Measurements from ENCODE around the gene PSENEN. TPM values are rescaled to one million over a fixed set of nuclear protein-coding genes. Genes with fewer than 3 reads are reported as not detected.

Gene PSENEN
- polyA plus RNA-seq, 1 donor (not counting 4 experiments of a cell fraction or from before 2014, with no cell fraction given): 36.2 TPM

DNA sequence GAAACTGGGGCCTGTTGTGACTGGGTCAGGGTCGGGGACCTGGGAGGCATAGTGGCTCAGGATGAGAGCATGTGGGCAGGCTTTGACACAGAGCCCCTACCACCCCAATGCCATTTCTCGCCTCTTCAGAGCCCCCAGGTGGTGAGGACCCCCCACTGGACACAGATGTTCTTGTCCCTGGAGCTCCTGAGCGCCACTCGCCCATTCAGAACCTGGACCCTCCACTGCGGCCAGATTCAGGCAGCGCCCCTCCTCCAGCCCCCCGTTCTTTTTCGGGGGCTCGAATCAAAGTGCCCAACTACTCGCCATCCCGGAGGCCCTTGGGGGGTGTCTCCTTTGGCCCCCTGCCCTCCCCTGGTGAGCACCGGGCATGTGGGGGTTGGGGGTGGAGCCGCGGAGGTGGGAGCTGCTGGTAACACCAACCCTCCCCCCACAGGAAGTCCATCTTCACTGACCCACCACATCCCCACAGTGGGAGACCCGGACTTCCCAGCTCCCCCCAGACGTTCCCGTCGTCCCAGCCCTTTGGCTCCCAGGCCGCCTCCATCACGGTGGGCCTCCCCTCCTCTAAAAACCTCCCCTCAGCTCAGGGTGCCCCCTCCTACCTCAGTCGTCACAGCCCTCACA, 13.6 kb upstream of the PSENEN start:
- dilution Hi-C loops (cut with MboI; ENCODE audit: extremely low pct_ligation_motif_present, low sequenced_read_pairs): no loop called here
- H3K4me1 ChIP-seq (ENCODE audit: control insufficient read depth, extremely low read depth, insufficient read depth, low read length): no peaks in the 10 kb centered on the region
- TF ChIP-seq EZH2 (IDR thresholded peaks at IDR 0.05; ENCODE audit: low read length) (no peak), CTCF (optimal IDR thresholded peaks at IDR 0.05 in 1 of 3, IDR thresholded peaks at IDR 0.05 in 1 of 3, conservative IDR thresholded peaks at IDR 0.05 in 1 of 3; ENCODE audit: extremely low read depth in 1 of 3, insufficient read depth in 2 of 3, low read length in 3 of 3) (no peak)
- FAIRE-seq (no peak), DNase-seq (ENCODE audit: low read depth, low spot score) (no peak)
- peaks cover 64 to 74% of the 10 kb centered on the region in 2 experiments for H3K36me3 ChIP-seq (ENCODE audit: control insufficient read depth in 2 of 2, extremely low read depth in 1 of 2, insufficient read depth in 2 of 2, low read length in 2 of 2)
- H3K9ac ChIP-seq (ENCODE audit: control insufficient read depth, extremely low read depth, insufficient read depth, low read length): no peak overlapping the region
- no peak overlapping the region for H3K4me3 ChIP-seq (ENCODE audit: control insufficient read depth in 2 of 3, extremely low read depth in 1 of 3, insufficient read depth in 2 of 3, low read depth in 1 of 3, low read length in 3 of 3)
- no peak overlapping the region for H2AFZ ChIP-seq (ENCODE audit: control insufficient read depth, low read length)
- no peak overlapping the region for H3K27ac ChIP-seq (ENCODE audit: control insufficient read depth, insufficient read depth, low read length)
- no peaks in the 10 kb centered on the region for H3K9me1 ChIP-seq (ENCODE audit: control insufficient read depth, extremely low read depth, insufficient read depth, low read length)
- H3K9me3 ChIP-seq (ENCODE audit: control insufficient read depth, low read depth, low read length): no peaks in the 10 kb centered on the region
- peaks cover 2% of the 10 kb centered on the region for H3K79me2 ChIP-seq (ENCODE audit: control insufficient read depth, insufficient read depth, low read length)
- H3K27me3 ChIP-seq (ENCODE audit: control insufficient read depth, extremely low read depth, insufficient read depth, low read length): no peaks in the 10 kb centered on the region
- H4K20me1 ChIP-seq (ENCODE audit: control insufficient read depth, extremely low read depth, insufficient read depth, low read length): peaks cover 6% of the 10 kb centered on the region
- no peak overlapping the region for H3K4me2 ChIP-seq (ENCODE audit: control insufficient read depth, extremely low read depth, insufficient read depth, low read depth, low read length)

DNA sequence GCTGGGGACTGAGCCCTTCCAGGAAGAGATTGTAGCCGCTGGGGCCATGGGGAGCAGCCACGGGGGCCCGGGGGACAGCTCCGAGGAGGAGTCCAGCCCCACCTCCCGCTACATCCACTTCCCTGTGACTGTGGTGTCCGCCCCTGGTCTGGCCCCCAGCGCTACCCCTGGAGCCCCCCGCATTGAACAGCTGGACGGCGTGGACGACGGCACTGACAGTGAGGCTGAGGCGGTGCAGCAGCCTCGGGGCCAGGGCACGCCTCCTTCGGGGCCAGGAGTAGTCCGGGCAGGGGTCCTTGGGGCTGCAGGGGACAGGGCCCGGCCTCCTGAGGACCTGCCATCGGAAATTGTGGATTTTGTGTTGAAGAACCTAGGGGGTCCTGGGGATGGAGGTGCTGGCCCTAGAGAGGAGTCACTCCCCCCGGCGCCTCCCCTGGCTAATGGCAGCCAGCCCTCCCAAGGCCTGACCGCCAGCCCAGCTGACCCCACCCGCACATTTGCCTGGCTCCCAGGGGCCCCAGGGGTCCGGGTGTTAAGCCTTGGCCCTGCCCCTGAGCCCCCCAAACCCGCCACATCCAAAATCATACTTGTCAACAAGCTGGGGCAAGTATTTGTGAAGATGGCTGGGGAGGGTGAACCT, 12.8 kb upstream of the PSENEN start:
- H3K4me1 ChIP-seq (ENCODE audit: control insufficient read depth, extremely low read depth, insufficient read depth, low read length): no peaks in the 10 kb centered on the region
- no peak overlapping the region for H3K4me3 ChIP-seq (ENCODE audit: control insufficient read depth in 2 of 3, extremely low read depth in 1 of 3, insufficient read depth in 2 of 3, low read depth in 1 of 3, low read length in 3 of 3)
- H3K9ac ChIP-seq (ENCODE audit: control insufficient read depth, extremely low read depth, insufficient read depth, low read length): no peak overlapping the region
- H3K27ac ChIP-seq (ENCODE audit: control insufficient read depth, insufficient read depth, low read length): no peak overlapping the region
- H3K9me1 ChIP-seq (ENCODE audit: control insufficient read depth, extremely low read depth, insufficient read depth, low read length): no peaks in the 10 kb centered on the region
- H3K27me3 ChIP-seq (ENCODE audit: control insufficient read depth, extremely low read depth, insufficient read depth, low read length): no peaks in the 10 kb centered on the region
- H4K20me1 ChIP-seq (ENCODE audit: control insufficient read depth, extremely low read depth, insufficient read depth, low read length): peaks cover 6% of the 10 kb centered on the region
- peaks cover 67 to 73% of the 10 kb centered on the region in 2 experiments for H3K36me3 ChIP-seq (ENCODE audit: control insufficient read depth in 2 of 2, extremely low read depth in 1 of 2, insufficient read depth in 2 of 2, low read length in 2 of 2)
- no peak overlapping the region for H3K4me2 ChIP-seq (ENCODE audit: control insufficient read depth, extremely low read depth, insufficient read depth, low read depth, low read length)
- TF ChIP-seq CTCF (optimal IDR thresholded peaks at IDR 0.05 in 1 of 3, IDR thresholded peaks at IDR 0.05 in 1 of 3, conservative IDR thresholded peaks at IDR 0.05 in 1 of 3; ENCODE audit: extremely low read depth in 1 of 3, insufficient read depth in 2 of 3, low read length in 3 of 3) (no peak), EZH2 (IDR thresholded peaks at IDR 0.05; ENCODE audit: low read length) (no peak)
- H3K79me2 ChIP-seq (ENCODE audit: control insufficient read depth, insufficient read depth, low read length): peaks cover 2% of the 10 kb centered on the region
- no peaks in the 10 kb centered on the region for H3K9me3 ChIP-seq (ENCODE audit: control insufficient read depth, low read depth, low read length)
- no peak overlapping the region for H2AFZ ChIP-seq (ENCODE audit: control insufficient read depth, low read length)
- FAIRE-seq: no peak
- DNase-seq (ENCODE audit: low read depth, low spot score): no peak
- dilution Hi-C loops (cut with MboI; ENCODE audit: extremely low pct_ligation_motif_present, low sequenced_read_pairs): no loop called here

Data from keratinocyte (primary cell).